Right lung (tissue), 5 donors: ENCODE measurements around the gene ZDHHC14. TPM values are rescaled to one million over a fixed set of nuclear protein-coding genes. Genes with fewer than 3 reads are reported as not detected.
A peak's percentile ranks its signal among the peaks of the same experiment; 100 is the strongest.
"Not testable (repeated sequence)": the region's sequence is repeated elsewhere in the genome, so short reads cannot be mapped to it uniquely, and the experiment has no call there.

Experiments used
- DNase-seq, 2 donors: peaks; one replicate each; pipeline ENCODE4 v3.0.0-alpha.2; 2013
- polyA plus RNA-seq, 5 donors: library from polyadenylated mRNA; unstranded; fragments of 120-200 nt; gene quantifications; one replicate each; pipeline versions ENCODE4 v1.2.1 to v1.2.3, GENCODE V29; 2013; ENCODE audit warnings: inconsistent platforms in 1 of 5, low replicate concordance in 1 of 5; ENCODE audit not compliant: insufficient read length in 5 of 5, insufficient read depth in 1 of 5

Gene ZDHHC14
- polyA plus RNA-seq, 5 donors: 19.1 to 29.5 (median 25.6) TPM

DNA sequence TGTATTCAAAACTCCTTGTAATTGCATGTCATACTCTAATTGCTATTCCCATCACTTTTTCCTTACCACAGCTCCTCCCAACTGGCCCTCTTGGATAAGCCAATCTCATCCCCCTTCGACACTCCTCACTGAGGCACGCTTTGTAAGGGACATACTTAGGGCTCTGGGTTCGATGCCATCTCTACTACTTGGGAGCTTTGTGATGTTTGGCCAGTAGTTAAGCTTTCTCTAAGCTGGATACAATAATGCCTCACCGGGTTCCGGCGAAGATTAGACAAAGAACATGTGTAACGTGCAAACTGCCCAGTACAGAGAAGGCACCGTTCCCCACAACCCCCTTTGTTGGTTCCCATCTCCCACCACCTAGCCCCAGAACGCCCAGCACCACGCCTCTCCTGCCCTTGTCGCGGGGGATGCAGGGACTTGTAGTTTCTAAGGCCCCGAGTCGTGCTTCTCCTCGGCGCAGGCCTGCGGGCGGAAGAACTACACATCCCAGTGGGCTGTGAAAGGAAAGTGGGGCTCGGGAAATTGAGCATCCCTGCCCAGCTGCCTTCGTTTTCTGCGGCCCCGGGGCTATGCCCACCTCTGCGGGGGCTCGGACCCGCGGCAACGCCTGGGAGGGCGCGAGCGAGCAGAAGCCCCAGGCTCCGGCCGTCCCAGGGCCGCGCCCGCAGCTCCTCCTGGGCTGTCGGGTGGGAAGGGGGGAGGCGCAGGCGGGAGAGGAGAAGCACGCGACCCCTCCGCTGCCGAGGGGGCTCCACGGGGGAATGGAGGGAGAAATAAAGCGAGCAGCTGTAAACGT, 1.1 kb upstream of the ZDHHC14 start:
- peak; percentile 81 to 85 for DNase-seq

DNA sequence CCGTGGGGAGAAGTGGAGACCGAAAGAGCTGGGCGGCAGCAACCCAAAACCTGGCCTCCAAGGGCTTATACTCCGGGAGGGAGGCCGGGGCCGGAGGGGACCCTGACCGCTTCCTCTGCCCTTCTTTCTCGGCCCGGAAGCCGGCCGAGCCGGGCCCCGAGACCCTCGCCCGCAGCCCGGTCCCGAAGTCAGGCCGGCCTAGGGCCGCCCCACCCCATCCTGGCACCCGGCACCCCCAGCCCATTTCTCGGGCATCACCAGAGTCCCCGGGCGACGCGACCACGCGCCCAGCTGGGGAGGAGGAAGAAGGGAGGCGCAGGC, 572 bp upstream of the ZDHHC14 start:
- DNase-seq: peak in 1 of 2 donors; percentile 10

DNA sequence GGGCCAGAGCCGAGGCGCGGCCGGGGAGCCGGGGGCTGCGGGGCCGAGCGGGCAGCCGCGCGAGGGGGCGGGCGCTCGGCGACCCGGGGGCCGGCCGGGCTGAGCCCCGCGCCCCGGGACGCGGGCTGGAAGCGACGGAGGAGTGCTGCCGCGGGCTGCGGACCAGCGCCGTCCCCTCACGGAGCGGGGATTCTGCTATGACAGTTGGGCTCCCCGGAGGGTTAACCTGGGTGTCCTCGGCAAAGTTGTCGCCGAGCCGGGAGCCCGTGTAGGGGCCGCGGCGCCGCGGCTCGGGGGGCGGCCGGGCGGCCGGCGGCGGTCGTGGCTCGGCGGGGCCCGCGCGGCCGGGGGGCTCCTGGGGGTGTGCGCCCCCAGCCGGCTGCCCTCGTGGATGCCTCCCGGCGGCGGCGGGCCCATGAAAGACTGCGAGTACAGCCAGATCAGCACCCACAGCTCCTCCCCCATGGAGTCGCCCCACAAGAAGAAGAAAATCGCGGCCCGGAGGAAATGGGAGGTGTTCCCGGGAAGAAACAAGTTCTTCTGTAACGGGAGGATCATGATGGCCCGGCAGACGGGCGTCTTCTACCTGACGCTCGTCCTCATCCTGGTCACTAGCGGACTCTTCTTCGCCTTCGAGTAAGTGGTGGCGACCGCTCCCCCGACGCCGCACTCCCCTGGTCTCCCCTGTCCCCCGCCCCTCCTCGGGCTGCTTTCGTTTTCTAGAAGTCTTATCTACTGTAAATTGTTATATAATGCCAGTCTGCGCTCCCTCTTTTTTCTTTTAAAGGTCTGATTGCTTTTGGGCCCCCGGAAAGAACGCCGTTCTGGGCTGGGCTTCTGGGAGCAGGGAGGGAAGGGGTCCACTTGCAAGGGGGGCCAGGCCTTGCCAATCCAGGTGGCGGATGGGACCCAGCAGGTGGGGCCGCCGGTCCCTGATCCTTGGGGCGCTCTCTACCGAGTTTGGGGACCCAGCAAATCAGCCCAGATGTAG, 936 bp downstream of the ZDHHC14 start:
- peak; percentile 36 to 37 for DNase-seq

DNA sequence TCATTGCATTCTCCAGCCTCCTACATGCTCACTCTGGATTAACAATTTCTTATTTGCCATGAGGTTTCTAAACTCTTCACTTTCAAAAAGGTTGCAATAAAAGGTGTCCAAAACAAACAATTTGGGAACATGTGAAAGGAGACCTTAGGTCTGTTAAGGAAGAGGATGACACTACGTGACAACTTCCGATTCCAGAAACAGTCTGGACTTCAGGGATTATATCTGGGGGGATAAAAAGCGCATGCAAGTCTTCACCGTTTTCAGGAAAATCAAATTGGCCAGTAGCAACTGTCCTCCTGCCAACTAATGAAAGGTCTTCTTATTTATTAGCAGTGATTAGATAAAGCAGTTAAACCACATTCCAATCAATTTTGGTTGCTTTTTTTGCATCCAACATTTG, 1.8 kb downstream of the ZDHHC14 start:
- DNase-seq: no peak

DNA sequence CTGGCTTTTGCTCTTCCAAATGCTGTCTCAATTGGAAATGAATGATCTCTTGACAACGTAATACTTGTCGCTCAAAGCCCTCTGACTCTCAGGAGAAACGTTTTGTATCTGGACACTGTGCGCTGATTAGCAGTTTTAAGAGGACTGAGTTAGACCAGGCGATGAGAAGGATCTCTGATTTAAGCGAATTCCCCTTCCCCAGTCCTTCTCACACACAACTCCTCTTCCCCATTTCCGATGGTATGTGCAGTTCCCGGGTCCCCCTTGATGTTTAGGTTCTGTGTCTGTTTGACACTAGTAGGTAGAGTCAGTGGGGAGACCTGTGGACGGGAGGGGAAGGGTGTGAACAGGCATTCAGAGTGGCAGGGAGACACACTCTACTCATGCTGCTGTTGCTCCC, 2.5 kb downstream of the ZDHHC14 start:
- no peak for DNase-seq

DNA sequence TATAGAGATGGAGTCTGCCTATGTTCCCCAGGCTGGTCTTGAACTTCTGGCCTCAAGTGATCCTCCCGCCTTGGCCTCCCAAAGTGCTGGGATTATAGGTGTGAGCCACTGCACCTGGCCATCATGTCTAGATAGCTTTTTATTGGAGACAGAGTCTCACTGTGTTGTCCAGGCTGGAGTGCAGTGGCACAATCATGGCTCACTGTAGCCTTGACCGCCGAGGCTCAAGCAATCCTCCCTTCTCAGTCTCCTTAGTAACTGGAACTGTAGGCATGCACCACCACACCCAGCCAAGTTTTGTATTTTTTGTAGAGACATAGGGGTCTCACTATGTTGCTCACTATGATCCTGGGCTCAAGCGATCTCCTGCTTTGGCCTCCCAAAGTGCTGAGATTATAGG, 4.0 kb downstream of the ZDHHC14 start:
- not testable (repeated sequence) for DNase-seq

DNA sequence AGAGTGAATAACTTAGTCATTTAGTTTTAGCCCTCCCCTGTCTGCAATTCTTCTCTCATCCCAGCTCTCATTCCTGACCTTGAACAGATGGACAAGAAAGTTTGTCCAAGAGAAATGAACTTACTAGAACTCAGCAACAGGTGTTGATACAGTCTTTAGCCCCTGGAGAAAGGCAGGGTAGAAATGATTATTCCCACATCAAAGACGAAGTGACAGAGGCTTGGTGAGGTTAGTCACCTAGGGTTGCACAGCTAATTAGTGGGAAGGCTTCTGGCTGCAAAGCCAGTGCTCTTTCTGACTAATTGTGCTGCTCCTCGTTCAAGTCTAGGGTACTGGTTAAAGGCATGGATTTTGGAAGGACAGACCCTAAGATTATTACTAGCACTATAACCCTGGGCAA, 4.5 kb downstream of the ZDHHC14 start:
- no peak for DNase-seq

DNA sequence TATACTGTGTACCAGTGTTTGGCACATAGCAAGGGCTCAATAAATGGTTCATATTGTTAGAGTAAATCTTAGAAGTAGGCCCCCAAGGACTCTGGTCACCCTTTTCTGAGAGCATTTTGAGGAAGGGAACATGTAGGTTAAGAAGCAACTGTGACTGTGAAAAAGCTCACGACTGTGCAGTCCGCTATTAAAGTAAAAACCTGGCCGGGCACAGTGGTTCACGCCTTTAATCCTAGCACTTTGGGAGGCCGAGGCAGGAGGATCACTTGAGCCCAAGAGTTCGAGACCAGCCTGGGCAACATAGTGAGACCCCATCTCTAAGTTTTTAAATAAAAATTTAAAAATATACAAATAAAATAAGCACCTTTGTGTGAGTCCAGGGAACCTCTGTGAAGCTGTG, 5.0 kb downstream of the ZDHHC14 start:
- DNase-seq: no peak

DNA sequence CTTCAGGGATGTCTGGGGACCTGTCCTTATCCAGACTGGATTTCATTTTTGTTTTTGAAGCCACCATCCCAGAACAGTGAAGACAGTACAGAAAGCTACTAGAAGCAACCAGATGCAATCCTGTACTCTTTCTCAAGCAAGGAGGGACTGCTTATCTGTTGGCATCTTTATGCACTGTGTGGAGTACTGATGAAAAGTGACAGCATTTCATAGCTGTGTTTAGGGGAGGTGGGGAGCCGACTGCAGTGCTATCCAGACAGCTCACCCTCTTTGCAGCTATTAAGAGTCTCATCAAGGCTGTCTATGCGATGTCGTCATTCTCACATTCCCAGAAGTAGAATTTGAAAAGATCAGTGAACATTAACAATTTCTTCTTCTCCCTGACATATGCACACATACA, 5.5 kb downstream of the ZDHHC14 start:
- no peak for DNase-seq

DNA sequence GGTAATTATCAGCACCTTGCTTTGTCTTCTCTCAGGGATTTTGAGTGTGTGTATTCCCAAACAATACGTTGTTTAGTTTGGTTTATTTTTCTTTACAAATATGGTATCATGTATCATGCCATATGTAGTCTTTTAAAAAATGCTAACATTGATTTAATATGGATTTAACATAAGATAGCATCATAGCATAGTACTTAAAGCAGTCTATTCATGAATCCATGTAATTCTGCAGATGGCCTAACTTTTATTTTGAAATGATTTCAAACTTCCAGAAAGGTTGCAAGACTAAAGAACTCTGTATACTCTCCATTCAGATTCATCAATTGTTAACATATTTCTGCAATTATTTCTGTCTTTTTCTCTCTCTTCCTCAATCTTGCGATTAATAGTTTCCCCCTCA, 7.9 kb downstream of the ZDHHC14 start:
- DNase-seq: no peak

DNA sequence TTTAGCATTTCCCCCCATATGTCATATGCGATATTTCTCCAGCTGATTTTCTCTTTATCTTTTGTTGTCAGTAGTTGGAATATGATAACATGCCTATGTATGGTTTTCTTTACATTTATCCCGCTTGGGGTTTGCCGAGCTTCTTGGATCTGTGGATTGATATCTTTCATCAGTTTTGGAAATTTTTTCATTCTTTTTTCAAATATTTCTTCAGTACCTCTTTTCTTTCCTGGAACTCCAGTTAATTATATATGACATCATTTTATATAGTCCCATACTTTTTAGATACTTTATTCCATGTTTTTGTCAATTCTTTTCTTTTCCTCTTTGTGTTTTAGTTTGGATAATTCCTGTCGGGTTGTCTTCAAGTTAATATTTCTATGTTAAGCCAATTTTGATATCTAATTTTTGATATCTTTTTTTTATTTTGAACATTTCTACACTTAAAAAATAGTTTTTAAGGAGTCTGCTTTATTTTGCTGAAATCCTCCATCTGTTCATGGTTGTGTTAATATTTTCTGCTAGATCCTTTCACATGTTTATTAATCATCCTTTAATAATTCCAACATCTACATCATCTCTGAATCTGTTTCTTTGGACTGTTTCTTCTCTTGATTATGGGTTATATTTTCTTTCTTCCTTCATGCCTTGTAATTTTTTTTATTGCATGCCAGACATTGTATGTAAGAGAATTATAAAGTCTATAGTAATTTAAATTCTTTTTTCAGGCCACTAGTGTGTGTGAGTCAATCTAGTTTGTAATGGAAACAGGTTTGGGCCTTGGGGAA, 9.5 kb downstream of the ZDHHC14 start:
- DNase-seq: no peak

DNA sequence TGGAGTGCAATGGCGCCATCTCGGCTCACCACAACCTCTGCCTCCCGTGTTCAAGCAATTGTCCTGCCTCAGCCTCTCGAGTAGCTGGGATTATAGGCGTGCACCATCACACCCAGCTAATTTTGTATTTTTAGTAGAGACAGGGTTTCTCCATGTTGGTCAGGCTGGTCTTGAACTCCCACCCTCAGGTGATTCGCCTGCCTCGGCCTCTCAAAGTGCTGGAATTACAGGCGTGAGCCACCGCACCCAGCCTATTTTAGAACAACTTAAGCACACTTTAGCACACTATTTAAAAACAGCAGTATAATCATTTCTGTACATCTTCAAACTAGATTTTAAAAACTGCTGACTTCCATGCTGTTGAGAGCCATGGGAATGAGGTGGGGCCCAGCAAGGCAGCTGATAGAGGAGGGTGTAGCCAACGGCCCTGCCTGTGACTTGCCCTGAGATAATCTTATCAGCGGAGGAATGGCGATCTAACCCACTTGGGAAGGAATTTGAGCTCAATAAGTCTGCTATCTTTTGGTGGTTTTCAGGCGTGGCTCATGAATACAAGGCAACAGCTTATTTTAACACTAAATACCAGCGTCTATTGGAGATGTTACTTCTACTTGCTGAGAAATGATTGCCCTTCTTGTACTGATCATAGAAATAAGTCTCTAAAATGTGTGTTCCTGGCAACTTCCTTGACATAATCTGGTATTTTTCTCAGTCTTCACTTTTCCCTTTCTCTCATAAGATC, 12.1 kb downstream of the ZDHHC14 start:
- no peak for DNase-seq

DNA sequence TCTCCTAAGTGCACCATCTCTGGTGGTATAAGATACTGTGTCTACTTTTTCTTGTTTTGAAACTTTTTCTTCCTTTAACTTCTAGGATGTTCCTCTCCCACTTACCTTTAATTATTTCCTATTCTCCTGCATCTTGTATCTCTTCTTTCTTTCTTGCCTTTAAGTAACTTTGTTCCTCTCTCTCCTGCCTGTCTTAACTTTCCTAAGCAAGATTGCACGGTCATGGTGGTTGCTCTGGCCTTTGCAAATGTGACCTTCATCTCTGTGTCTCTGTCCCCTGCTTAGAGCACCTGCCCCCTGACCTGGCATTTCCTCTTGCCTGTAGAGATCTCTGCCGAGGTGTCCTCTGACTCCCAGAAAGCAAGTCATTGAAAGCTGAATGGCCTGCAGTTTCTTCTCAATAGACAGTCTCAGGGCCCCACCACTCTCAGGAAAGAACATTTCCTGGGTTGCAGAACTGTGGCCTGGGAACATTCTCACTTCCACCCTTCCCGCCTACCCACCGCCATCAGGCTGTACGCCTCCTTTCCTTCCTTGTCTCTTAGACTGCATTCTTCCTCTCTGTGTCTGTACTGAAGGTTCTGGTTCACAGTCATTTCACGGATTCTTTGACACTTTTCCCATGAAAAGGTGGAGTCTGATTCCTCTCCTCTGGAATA, 12.8 kb downstream of the ZDHHC14 start:
- DNase-seq: no peak

DNA sequence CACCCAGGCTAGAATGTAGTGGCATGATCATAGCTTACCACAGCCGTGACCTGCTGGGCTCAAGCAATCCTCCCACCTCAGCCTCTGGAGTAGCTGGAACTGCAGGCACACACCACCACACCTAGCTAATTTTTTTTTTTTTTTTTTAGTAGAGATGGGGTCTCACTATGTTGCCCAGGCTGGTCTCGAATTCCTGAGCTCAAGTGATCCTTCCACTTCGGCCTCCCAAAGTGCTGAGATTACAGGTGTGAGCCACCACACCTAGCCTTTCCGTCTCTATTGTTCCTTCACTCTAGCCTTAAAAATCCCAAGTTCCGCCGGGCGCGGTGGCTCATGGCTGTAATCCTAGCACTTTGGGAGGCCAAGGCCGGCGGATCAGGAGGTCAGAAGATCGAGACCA, 14.2 kb downstream of the ZDHHC14 start:
- not testable (repeated sequence) for DNase-seq

DNA sequence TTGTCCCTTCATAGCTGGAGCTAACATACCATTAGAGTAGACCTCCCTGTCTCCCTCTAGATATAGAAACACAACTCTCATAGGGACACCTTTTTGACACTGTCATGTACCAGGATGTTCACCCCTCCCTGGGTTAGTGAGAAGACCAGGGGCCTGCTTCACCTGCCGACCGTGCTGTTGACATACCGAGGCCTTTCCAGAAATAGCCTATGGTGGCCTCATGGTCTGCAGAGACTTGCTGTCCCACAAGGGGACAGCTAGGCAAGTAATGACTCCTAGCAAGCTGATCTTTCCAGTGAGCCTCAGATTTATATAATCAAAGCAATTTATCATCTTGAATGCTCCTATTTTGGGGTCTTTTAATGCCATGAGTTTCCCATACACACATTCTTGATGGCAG, 15.0 kb downstream of the ZDHHC14 start:
- DNase-seq: no peak

DNA sequence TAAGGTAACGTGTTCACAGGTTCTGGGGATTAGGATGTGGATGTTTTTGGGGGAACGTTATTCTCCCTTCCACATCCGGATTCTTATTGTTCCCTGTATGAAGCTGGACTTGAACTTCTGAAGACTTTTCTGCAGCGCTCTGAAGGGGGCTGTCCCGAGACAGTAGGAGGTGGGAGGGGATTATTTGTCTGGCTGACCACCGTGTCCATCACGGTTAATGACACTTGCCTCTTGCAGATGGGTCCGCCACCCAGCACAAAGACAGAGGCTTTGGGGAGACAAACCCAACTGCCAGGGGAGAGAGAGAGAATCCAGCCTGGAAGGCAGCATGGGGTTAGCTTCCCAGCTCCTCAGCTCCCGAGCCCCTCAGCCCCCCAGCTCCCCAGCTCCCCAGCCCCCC, 16.7 kb downstream of the ZDHHC14 start:
- DNase-seq: no peak

DNA sequence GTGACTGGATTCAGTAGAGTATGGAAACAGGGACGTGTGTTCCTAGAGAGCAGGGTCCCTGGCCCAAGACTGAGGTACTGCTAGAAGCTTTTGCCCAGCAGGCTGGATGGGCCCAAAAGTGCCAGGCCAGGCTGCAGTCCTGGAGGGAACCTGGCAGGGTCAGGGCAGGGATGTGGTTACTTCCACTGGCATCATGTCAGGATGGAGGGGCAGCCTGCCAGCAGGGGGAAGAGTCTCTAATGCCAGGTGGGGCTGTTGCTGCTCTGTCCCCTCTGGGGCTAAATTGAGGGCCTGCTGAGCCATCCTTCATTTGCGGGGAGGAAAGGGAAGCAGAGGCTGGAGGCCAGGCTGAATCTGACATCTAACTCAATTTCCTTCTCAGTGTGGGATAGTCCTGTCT, 17.2 kb downstream of the ZDHHC14 start:
- no peak for DNase-seq

DNA sequence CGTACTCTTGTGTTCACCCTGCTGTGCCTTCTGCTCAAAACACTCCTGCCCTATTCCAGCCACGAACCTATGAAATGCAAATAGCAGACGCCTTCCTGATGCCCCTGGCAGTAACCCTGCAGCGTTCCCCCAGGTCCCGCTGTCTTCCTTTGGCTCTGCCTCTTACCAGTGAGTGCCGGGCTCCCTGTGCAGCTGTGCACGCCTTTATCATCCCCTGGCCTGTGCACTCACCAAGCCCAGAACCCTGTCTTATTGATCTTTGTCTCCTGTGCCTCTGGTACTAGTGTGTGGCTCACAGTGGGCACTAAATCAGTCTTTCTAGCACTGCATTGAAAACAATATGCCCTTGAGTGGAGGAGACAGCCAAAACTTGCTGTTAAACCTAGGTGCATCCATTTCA, 19.7 kb downstream of the ZDHHC14 start:
- DNase-seq: no peak

DNA sequence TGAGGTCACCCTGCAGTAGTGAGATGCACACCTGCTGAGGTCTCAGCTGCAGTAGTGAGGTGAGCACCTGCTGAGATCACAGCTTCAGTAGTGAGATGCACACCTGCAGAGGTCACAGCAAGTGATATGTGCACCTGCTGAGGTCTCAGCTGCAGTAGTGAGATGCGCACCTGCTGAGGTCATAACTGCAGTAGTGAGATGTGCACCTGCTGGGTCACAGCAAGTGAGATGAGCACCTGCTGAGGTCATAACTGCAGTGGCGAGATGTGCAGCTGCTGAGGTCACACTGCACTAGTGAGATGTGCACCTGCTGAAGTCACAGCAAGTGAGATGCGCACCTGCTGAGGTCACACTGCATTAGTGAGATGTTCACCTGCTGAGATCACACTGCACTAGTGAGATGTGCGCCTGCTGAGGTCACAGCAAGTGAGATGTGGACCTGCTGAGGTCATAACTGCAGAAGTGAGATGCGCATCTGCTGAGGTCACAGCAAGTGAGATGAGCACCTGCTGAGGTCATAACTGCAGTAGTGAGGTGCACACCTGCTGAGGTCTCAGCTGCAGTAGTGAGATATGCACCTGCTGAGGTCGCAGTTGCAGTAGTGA, 20.8 kb downstream of the ZDHHC14 start:
- DNase-seq: no peak

DNA sequence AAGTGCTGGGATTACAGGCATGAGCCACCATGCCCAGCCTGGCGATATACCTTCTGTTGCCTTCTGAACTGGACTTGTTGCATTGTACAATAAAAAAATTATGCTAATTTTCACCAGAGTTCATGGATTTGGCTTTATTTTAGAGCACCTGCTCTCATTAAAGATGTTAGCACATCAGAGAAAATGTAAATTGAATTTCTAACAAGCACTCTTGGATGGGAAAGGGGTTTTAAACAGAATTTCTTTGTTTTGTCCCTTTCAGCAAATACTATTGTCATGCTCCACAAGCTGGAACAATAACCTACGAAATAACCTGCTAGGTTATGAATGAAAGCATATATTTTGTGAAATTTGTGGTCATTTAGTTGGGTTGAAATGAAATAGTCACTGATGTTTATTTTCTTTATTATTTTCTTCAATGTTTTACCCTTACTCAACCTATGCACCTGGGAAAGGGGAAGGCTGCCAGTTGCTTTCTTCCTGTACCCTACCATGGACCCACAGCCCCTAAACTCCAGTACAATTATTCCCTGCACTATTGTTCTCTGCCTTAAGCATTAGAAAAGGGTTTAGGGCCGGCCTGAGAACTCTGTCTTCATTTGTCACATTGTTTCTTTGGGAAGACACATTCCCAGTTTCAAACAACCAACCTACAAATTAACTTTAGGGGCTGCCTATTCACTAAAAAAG, 22.2 kb downstream of the ZDHHC14 start:
- no peak for DNase-seq
